Tibial nerve (tissue), 4 donors: ENCODE measurements around the gene DUSP8. TPM values are rescaled to one million over a fixed set of nuclear protein-coding genes. Genes with fewer than 3 reads are reported as not detected.
A peak's percentile ranks its signal among the peaks of the same experiment; 100 is the strongest.

ENCODE experiments used
- DNase-seq, 2 donors: peaks; one replicate each; pipeline ENCODE4 v3.0.0-alpha.2; 2019; ENCODE audit warnings: low spot score in 2 of 2
- H3K27ac ChIP-seq, 4 donors: fragments of 200-600 bp; sonication (generic) in 3 of 4; one replicate each; pipeline ENCODE4 v1.5.1; 2017 to 2019; ENCODE audit warnings: mild to moderate bottlenecking in 1 of 4
- H3K27me3 ChIP-seq, 2 donors: fragments of 200-600 bp; sonication (generic) in 1 of 2; one replicate each; pipeline versions ENCODE4 v1.5.1 to v1.6.0; 2017 to 2019
- H3K36me3 ChIP-seq, 3 donors: fragments of 200-600 bp; sonication (generic); one replicate each; pipeline ENCODE4 v1.5.1; 2018 to 2019
- H3K4me1 ChIP-seq, 4 donors: fragments of 200-600 bp; sonication (generic) in 3 of 4; one replicate each; pipeline ENCODE4 v1.5.1; 2017 to 2019
- H3K4me3 ChIP-seq, 4 donors: fragments of 200-600 bp; sonication (generic) in 3 of 4; one replicate each; pipeline ENCODE4 v1.5.1; 2017 to 2019; ENCODE audit warnings: mild to moderate bottlenecking in 1 of 4, moderate library complexity in 1 of 4
- H3K9me3 ChIP-seq, 4 donors: fragments of 200-600 bp; sonication (generic) in 3 of 4; one replicate each; pipeline ENCODE4 v1.5.1; 2017 to 2019
- CTCF ChIP-seq, 5 experiments: fragments of 200-600 bp in 3 of 5; fragments of 450-650 bp in 2 of 5; sonication (generic) in 3 of 5; IDR thresholded peaks; one replicate each; pipeline ENCODE4 v1.5.1; 2016 to 2019; ENCODE audit warnings: antibody characterized with exemption in 5 of 5, mild to moderate bottlenecking in 3 of 5, moderate library complexity in 2 of 5
- EP300 ChIP-seq, 2 donors: sonication (generic); formaldehyde crosslinking; IDR thresholded peaks; one replicate each; pipeline ENCODE4 v1.6.1; 2017; ENCODE audit warnings: antibody characterized with exemption in 2 of 2, mild to moderate bottlenecking in 1 of 2
- POLR2A ChIP-seq, 2 donors: fragments of 450-650 bp; IDR thresholded peaks; one replicate each; pipeline ENCODE4 v1.6.1; 2017; ENCODE audit warnings: antibody characterized with exemption in 2 of 2, mild to moderate bottlenecking in 2 of 2, moderate library complexity in 2 of 2
- WGBS, 2 donors: methylation state at CpG; one replicate each; pipeline ENCODE4 v1.1.5; 2018; 5-methylcytosine and 5-hydroxymethylcytosine counted together
- total RNA-seq, 4 donors: library from RNA; depleted of rRNA; stranded (reverse); fragments of >200 nt; gene quantifications; one replicate each; pipeline ENCODE4 v1.1.0, GENCODE V29; 2016

Gene DUSP8
- total RNA-seq, 4 donors from 2014 or later = 1.9 to 10.8 (median 3.4) TPM

DNA sequence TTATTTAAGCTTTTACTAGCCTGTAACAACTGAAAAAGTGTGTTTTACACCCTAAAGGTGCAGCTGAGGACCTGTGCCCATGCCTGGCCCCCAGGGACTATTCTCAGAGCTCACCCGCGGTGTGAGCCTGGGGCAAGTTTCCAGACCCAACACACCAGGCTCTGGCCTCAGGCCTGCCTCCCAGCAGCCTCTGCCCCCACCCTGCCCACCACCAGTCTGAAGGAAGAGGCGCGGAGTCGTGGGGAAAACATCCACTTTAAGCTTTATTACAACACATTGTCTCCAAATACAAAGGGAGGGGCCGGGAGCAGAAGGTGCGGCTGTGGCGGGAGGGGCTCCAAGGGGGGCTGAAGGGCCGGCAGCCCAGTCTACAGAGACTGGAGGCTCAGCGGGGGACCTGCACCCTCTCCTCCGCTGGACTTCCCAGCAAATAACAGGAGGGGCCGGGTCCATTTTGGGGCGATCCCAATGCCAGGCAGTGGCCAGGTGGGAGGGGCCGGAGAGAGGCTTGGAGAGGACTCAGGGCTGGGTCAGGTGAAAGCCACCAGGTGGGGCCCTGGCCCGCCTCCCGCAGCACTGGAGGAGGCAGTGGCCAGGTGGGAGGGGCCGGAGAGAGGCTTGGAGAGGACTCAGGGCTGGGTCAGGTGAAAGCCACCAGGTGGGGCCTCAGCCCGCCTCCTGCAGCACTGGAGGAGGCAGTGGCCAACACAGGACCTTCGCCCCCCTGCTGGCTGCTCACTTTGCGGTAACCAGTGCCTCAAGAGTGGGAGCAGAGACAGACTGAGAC is 18.1 kb downstream of the DUSP8 start:
- Histone ChIP-seq H3K27ac (peak overlapping the region in 3 of 4 donors; percentile 19 to 79 (median 74)), H3K9me3 (no peaks in the 10 kb centered on the region), H3K4me3 (no peak overlapping the region), H3K27me3 (peaks cover 0 to 7% of the 10 kb centered on the region in 2 donors), H3K4me1 (peaks cover 0 to 42% (median 19%) of the 10 kb centered on the region in 4 donors), H3K36me3 (peaks cover 0 to 14% (median 0%) of the 10 kb centered on the region in 3 donors)
- DNase-seq = no peak
- WGBS, 2 donors = 65 to 71% methylated on average over 15 to 20 of the region's 20 CpGs
- TF ChIP-seq EP300 (IDR thresholded peaks at IDR 0.05) (no peak), POLR2A (IDR thresholded peaks at IDR 0.05) (no peak), CTCF (IDR thresholded peaks at IDR 0.05) (no peak)

GRCh38 chr11:1549338-1550330 is 22.4 kb downstream of the DUSP8 start:
- H3K4me1 ChIP-seq = peaks cover 0 to 42% (median 30%) of the 10 kb centered on the region in 4 donors
- WGBS, 2 donors = 58 to 62% methylated on average over 12 to 13 of the region's 13 CpGs
- H3K27ac ChIP-seq = peak overlapping the region; percentile 20 to 82 (median 46)

DNA sequence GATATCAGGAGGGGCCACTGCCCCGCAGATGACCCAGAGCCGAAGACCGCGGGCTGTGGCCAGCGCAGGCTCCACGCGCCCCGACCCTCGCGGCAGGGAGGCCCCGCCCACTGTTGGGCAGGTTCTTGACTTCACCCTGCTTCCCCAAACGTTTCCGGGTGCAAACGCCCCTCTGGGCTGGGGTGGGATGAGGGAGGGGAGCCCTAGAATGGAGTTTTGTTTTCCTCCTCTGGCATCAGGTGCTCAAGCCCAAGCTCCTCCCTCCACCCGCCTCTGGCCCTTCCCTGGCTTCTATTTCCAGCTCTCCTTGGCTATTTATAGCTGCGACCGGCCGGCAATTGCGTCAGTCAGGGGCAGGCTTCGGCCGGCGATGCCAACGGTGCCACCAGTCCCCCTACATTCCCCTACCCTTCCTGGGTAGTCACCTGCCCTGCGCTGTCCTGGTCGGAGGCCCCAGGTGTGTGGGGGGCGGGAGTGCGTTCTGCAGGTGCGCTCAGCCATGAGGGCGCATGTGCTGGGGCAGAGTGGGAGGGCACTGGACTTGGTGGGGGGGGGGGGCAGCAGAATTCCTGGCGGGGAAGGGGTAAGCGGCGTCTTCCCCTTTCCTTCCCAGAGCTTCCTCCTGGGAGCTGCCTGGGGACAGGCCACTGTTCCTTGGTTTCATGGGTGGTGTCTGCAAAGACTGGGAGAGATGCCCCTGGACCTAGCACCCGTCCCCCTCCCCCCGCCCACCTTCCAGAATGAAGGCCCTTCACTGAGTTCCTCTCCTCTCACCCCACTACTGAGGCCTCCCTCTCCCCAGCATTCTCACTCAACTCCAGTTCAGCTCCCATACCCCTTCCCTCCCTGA is 23.6 kb downstream of the DUSP8 start:
- H3K9me3 ChIP-seq = no peaks in the 10 kb centered on the region
- H3K27ac ChIP-seq = peak overlapping the region; percentile 34 to 82 (median 62)
- TF ChIP-seq POLR2A (IDR thresholded peaks at IDR 0.05) (peak in 1 of 2 donors; percentile 49), EP300 (IDR thresholded peaks at IDR 0.05) (peak; percentile 47 to 82), CTCF (IDR thresholded peaks at IDR 0.05) (no peak)
- H3K4me3 ChIP-seq = peak overlapping the region in 2 of 4 donors; percentile 16 to 35
- WGBS, 2 donors = 16 to 21% methylated on average over 28 to 33 of the region's 34 CpGs
- peaks cover 0 to 44% of the 10 kb centered on the region in 2 donors for H3K27me3 ChIP-seq
- H3K36me3 ChIP-seq = no peaks in the 10 kb centered on the region
- H3K4me1 ChIP-seq = peaks cover 0 to 33% (median 26%) of the 10 kb centered on the region in 4 donors
- DNase-seq = no peak

More at GRCh38 chr11:1549338-1550330, 22.4 kb downstream of the DUSP8 start:
- Histone ChIP-seq H3K27me3 (peaks cover 0 to 43% of the 10 kb centered on the region in 2 donors), H3K9me3 (no peaks in the 10 kb centered on the region), H3K36me3 (no peaks in the 10 kb centered on the region), H3K4me3 (no peak overlapping the region)
- no peak for TF ChIP-seq EP300 (IDR thresholded peaks at IDR 0.05)
- peak in 1 of 5 experiments; percentile 19 for TF ChIP-seq CTCF (IDR thresholded peaks at IDR 0.05)
- DNase-seq = no peak

DNA sequence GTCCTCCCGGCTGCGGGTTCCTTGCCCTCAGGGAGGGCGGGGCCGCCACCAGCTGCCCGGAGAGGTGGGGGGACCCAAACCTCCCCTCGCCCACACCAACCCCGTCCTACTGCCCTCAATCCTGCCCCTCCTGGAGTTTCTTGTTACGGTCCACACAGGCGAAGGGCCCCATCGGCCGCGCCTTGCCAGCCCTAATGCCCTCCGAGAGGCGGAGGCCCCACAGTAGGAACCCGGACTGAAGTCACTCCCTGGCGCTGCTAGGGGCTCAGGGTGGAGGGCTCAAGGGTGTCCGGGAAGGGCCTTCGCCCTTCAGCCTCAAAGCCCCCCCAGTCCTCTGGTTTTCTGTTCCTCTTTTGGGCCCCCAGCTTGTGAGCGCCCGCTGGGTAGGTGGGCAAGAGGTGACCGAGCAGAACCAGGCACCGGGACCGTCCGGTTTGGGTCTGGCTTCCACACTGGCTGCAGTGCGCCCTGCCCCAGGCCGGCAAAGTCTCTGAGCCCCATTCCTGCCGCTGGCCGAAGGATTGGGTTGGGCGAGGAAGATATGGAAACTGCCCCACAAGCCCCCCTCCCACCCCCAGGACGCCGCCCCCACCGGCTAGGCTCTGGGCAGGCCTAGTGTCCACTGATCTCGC is 24.5 kb downstream of the DUSP8 start:
- DNase-seq = no peak
- WGBS, 2 donors = 24 to 31% methylated on average over 17 to 22 of the region's 33 CpGs
- peaks cover 0 to 33% (median 26%) of the 10 kb centered on the region in 4 donors for H3K4me1 ChIP-seq

More for the DNA sequence above, 24.5 kb downstream of the DUSP8 start:
- Histone ChIP-seq H3K27ac (peak overlapping the region in 3 of 4 donors; percentile 16 to 82 (median 53)), H3K4me3 (peak overlapping the region in 2 of 4 donors; percentile 16 to 45), H3K9me3 (no peaks in the 10 kb centered on the region), H3K36me3 (no peaks in the 10 kb centered on the region), H3K27me3 (peaks cover 0 to 40% of the 10 kb centered on the region in 2 donors)
- TF ChIP-seq POLR2A (IDR thresholded peaks at IDR 0.05) (no peak), CTCF (IDR thresholded peaks at IDR 0.05) (no peak), EP300 (IDR thresholded peaks at IDR 0.05) (no peak)
